PC-9 (cell line): ENCODE data around the gene CSK. TPM values are rescaled to one million over a fixed set of nuclear protein-coding genes. Genes with fewer than 3 reads are reported as not detected.

Experiments used
- BruUV-seq: library from RNA; stranded (reverse); fragments of 400-500 nt; replicated peaks from 2 replicates; lab custom pipeline; 2021; lab: Mats Ljungman, UMichigan
- CTCF ChIA-PET: fragments of 300-600 bp; sonication (Branson Sonifier 250); formaldehyde crosslinking; loops from one replicate; lab custom pipeline; 2022; ENCODE audit warnings: antibody characterized with exemption; lab: Charles Lee
- POLR2A ChIA-PET: fragments of 300-600 bp; sonication (Branson Sonifier 250); formaldehyde crosslinking; loops from one replicate; lab custom pipeline; 2022; ENCODE audit warnings: antibody characterized with exemption; ENCODE audit not compliant: unreplicated experiment; lab: Charles Lee
- DNase-seq, 2 experiments: peaks; one replicate each; pipeline versions ENCODE4 v3.0.0 to v3.0.0-alpha.2; 2015 to 2022; ENCODE audit warnings: mixed read lengths in 1 of 2
- H2AFZ ChIP-seq: fragments of 200-600 bp; sonication (generic); 2 replicates; pipeline ENCODE4 v1.8.1; 2017; ENCODE audit warnings: antibody characterized with exemption
- H3F3A ChIP-seq: fragments of 200-600 bp; sonication (generic); 2 replicates; pipeline ENCODE4 v1.8.1; 2017; ENCODE audit warnings: antibody characterized with exemption, mild to moderate bottlenecking, low read depth; ENCODE audit not compliant: insufficient read depth
- H3K27ac ChIP-seq: fragments of 200-600 bp; sonication (generic); 2 replicates; pipeline ENCODE4 v1.6.1; 2016; ENCODE audit warnings: mixed run types
- H3K27me3 ChIP-seq: fragments of 200-600 bp; sonication (generic); 2 replicates; pipeline ENCODE4 v1.6.1; 2016; ENCODE audit warnings: low read depth, mixed run types; ENCODE audit not compliant: insufficient read depth
- H3K36me3 ChIP-seq: fragments of 200-600 bp; sonication (generic); 2 replicates; pipeline ENCODE4 v1.6.1; 2016; ENCODE audit warnings: low read depth, mixed run types
- H3K4me1 ChIP-seq: fragments of 200-600 bp; sonication (generic); replicated peaks from 2 replicates; pipeline ENCODE4 v1.6.1; 2016; ENCODE audit warnings: mixed run types; ENCODE audit not compliant: insufficient read depth
- H3K4me2 ChIP-seq: fragments of 200-600 bp; sonication (generic); 2 replicates; pipeline ENCODE4 v1.6.1; 2017; ENCODE audit warnings: mixed run types
- H3K4me3 ChIP-seq: fragments of 200-600 bp; sonication (generic); 2 replicates; pipeline ENCODE4 v1.6.1; 2016; ENCODE audit warnings: mixed run types
- H3K79me2 ChIP-seq: fragments of 200-600 bp; sonication (generic); 2 replicates; pipeline ENCODE4 v1.6.1; 2017; ENCODE audit warnings: low read depth, mixed run types
- H3K9me2 ChIP-seq: fragments of 200-600 bp; sonication (generic); 2 replicates; pipeline ENCODE4 v1.8.1; 2017; ENCODE audit warnings: mild to moderate bottlenecking; ENCODE audit not compliant: insufficient read depth
- H3K9me3 ChIP-seq: fragments of 200-600 bp; sonication (generic); 2 replicates; pipeline ENCODE4 v1.8.1; 2016; ENCODE audit warnings: low read depth; ENCODE audit not compliant: insufficient read depth
- H4K20me1 ChIP-seq: fragments of 200-600 bp; sonication (generic); 2 replicates; pipeline ENCODE4 v1.8.1; 2017; ENCODE audit not compliant: insufficient read depth
- CTCF ChIP-seq: fragments of 200-600 bp; sonication (generic); conservative IDR thresholded peaks from 2 replicates; pipeline ENCODE4 v1.6.1; 2017; ENCODE audit warnings: mixed run types, antibody characterized with exemption, mild to moderate bottlenecking, moderate library complexity
- EZH2 ChIP-seq: fragments of 200-600 bp; sonication (generic); IDR thresholded peaks from 2 replicates; pipeline ENCODE4 v1.8.0; 2017; ENCODE audit warnings: antibody characterized with exemption, low read depth
- intact Hi-C: fragments of 100-400 bp; cut with micrococcal nuclease; formaldehyde crosslinking; loops from one replicate; pipeline ENCODE4 v1.10.0; 2022; ENCODE audit not compliant: unreplicated experiment
- total RNA-seq: library from RNA; stranded (reverse); gene quantifications from 2 replicates; pipeline ENCODE4 v1.2.3, GENCODE V29; 2021

The CSK gene
- total RNA-seq, 1 experiment from 2014 or later = 78.3 TPM

DNA sequence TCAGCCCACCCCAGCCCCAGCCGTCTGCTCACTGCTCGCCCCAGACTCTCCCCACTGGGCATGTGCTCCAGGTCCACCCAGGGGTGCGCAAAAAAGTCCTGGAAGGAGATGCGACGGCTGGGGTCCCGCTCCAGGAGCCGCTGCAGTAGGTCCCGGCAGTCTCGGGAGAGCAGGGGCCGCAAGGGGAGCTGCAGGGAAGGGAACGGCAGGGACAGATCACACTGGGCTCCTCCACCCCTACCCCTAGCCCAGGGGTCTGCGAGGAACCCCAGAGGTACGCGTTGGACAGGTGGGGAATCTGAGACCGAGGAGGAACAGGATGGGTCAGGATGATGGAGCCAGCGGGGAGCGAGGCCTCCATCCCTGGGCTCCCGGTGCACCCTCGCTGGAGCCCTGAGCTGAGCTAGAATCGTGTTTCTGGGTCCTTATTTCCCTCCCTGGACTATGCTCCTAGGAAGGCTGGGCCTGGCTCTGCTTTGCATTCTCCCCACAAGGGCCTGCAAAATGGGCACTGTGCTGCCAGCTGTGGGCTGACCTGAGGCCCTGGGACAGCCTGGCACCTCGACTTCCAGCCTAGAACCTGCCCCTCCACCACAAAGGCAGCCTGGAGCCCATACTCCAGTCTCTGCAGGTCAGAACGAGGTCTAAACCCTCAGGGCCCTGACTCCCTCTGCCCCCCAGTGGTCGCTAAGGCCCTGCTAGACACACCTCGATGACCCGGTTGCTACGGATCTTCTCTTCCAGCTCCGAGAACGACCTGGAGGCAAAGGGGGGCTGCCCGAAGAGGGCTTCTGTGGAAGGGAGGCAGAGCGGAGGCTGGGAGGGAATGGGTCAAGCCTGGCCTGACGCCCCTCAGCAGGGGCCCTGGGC is 57.9 kb downstream of the CSK start:
- ChIA-PET CTCF (no interaction called here), POLR2A (no interaction called here)
- Histone ChIP-seq H3K9me2 (no peaks in the 10 kb centered on the region), H3K9me3 (no peaks in the 10 kb centered on the region), H3K27me3 (no peaks in the 10 kb centered on the region), H3F3A (peaks cover 3% of the 10 kb centered on the region; the same call in 1 of the 2 replicates), H3K4me3 (no peak overlapping the region), H3K36me3 (no peaks in the 10 kb centered on the region), H3K27ac (no peak overlapping the region), H3K4me1 (peaks cover 11% of the 10 kb centered on the region), H3K4me2 (no peak overlapping the region), H3K79me2 (no peaks in the 10 kb centered on the region), H4K20me1 (no peaks in the 10 kb centered on the region; the same call in 1 of the 2 replicates), H2AFZ (no peak overlapping the region)
- intact Hi-C loops = no loop called here
- TF ChIP-seq EZH2 (no peak), CTCF (no peak)
- no peak for DNase-seq
- no TSS peak for BruUV-seq

- ChIA-PET POLR2A (interaction anchor here (0.6 kb wide), 1 partner anchor 417 kb away, joined by 20 read pairs; no protein-coding TSS in a partner anchor), CTCF (interaction anchor here (1.3 kb wide), 1 partner anchor 61 kb away, joined by 4 read pairs; no protein-coding TSS in a partner anchor)
- TF ChIP-seq CTCF (no peak), EZH2 (no peak)
- no peak for DNase-seq
- BruUV-seq = no TSS peak
- H3F3A ChIP-seq = peaks cover 7% of the 10 kb centered on the region; the same call in 1 of the 2 replicates
- H3K27me3 ChIP-seq = no peaks in the 10 kb centered on the region
- H3K4me3 ChIP-seq = no peak overlapping the region
- H3K27ac ChIP-seq = no peak overlapping the region
- no peak overlapping the region for H3K4me2 ChIP-seq
- H2AFZ ChIP-seq = no peak overlapping the region
- no peaks in the 10 kb centered on the region for H3K9me2 ChIP-seq
- H3K9me3 ChIP-seq = no peaks in the 10 kb centered on the region
- no peaks in the 10 kb centered on the region for H3K79me2 ChIP-seq
- peaks cover 11% of the 10 kb centered on the region for H3K4me1 ChIP-seq
- no peaks in the 10 kb centered on the region for H3K36me3 ChIP-seq
- intact Hi-C loops = no loop called here
- H4K20me1 ChIP-seq = no peaks in the 10 kb centered on the region; the same call in 1 of the 2 replicates
Measured at GRCh38 chr15:74840851-74841775, 59.2 kb downstream of the CSK start.

GRCh38 chr15:74841891-74842373 is 60.1 kb downstream of the CSK start:
- no peaks in the 10 kb centered on the region for H4K20me1 ChIP-seq
- TF ChIP-seq CTCF = no peak
- no peak for TF ChIP-seq EZH2
- no peak overlapping the region for H3K27ac ChIP-seq
- peak overlapping the region; percentile 91 for H3K4me3 ChIP-seq
- no peak overlapping the region for H2AFZ ChIP-seq
- no peaks in the 10 kb centered on the region for H3K27me3 ChIP-seq
- H3F3A ChIP-seq = peaks cover 11% of the 10 kb centered on the region; the same call in 1 of the 2 replicates
- no peaks in the 10 kb centered on the region for H3K36me3 ChIP-seq
- CTCF ChIA-PET = interaction anchor here (1.3 kb wide), 1 partner anchor 60 kb away, joined by 4 read pairs; no protein-coding TSS in a partner anchor
- H3K9me3 ChIP-seq = no peaks in the 10 kb centered on the region
- peak overlapping the region; percentile 79 for H3K4me2 ChIP-seq
- H3K9me2 ChIP-seq = no peaks in the 10 kb centered on the region
- H3K79me2 ChIP-seq = no peaks in the 10 kb centered on the region
- H3K4me1 ChIP-seq = peaks cover 11% of the 10 kb centered on the region
- POLR2A ChIA-PET = interaction anchor here (0.6 kb wide), 1 partner anchor 418 kb away, joined by 20 read pairs; no protein-coding TSS in a partner anchor
- intact Hi-C loops = loop anchor here (2.0 kb wide), 1 partner anchor 59 kb away; no protein-coding TSS in a partner anchor
- BruUV-seq = TSS peak; percentile 35
- DNase-seq = no peak
